ENCODE results near the gene ARHGAP22.
A peak's percentile ranks its signal among the peaks of the same experiment; 100 is the strongest.
"Not testable (repeated sequence)": the region's sequence is repeated elsewhere in the genome, so short reads cannot be mapped to it uniquely, and the experiment has no call there.

Gene ARHGAP22, protein sequence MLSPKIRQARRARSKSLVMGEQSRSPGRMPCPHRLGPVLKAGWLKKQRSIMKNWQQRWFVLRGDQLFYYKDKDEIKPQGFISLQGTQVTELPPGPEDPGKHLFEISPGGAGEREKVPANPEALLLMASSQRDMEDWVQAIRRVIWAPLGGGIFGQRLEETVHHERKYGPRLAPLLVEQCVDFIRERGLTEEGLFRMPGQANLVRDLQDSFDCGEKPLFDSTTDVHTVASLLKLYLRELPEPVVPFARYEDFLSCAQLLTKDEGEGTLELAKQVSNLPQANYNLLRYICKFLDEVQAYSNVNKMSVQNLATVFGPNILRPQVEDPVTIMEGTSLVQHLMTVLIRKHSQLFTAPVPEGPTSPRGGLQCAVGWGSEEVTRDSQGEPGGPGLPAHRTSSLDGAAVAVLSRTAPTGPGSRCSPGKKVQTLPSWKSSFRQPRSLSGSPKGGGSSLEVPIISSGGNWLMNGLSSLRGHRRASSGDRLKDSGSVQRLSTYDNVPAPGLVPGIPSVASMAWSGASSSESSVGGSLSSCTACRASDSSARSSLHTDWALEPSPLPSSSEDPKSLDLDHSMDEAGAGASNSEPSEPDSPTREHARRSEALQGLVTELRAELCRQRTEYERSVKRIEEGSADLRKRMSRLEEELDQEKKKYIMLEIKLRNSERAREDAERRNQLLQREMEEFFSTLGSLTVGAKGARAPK

DNA sequence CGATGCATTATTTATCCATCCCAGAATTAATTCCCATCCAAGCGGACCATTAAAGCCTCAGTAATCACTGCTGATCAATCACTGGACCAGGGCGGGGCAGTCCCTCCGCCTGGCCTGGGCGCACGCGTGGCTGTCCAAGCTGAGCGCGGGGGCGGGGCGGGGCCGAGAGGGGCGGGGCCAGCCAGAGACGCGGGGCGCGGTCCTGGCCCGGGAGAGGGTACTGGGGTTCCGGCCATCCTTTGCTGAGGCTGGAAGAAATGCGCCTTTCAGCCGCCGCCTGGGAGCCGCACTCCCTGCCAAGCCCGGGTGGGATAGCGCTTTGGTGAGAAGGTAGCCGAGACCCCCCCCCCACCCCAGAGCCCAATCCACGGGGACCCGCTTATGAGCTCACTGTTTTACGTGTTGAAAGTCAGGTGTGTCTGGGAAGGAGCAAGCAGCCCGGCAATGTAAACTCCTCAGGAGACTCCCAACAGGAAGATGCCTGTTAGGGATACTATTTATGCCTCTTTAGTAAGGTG, at the start of gene ARHGAP22:
TSS of gene ARHGAP22 (minus strand) at position 83 of the 518 bp plus-strand sequence. CDS start 277 bp downstream, outside the sequence.
- peak in 1 of 2 experiments; percentile 4 for DNase-seq

DNA sequence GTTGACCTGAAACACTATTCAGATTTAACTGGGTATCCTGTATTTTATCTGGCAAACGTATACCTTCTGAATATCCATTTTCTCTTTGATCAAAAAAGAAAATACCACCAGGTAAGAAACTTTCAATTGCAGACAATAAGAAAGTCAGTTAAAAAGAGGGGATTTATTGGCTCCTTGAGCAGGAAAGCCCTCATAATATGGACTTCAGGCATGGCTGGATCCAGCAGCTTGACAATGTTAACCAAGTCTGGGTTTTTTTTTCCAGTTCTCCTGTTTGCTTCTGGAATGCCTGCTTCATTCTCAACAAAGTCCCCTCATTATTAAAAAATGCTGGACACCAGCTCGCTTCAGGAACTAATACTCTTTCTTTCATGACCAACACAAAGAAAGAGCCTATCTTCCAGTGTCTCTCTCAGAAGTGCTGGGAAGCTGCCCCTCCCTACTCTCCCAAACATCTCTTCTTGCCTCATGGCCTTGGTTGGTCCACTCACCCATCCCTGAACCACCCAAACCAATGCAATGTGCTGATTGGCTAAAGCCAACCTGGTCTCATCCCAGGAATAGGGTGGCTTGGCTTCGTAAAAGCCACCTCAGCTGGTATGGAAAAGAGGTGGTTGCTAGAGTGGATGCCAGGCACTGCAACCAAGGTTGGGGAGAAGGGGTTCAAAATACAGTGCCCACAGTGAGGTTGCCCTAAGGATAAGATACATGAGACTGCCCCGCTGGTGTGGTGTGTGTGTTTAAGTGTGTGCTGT, 49.2 kb upstream of the ARHGAP22 start:
- DNase-seq = no peak

DNA sequence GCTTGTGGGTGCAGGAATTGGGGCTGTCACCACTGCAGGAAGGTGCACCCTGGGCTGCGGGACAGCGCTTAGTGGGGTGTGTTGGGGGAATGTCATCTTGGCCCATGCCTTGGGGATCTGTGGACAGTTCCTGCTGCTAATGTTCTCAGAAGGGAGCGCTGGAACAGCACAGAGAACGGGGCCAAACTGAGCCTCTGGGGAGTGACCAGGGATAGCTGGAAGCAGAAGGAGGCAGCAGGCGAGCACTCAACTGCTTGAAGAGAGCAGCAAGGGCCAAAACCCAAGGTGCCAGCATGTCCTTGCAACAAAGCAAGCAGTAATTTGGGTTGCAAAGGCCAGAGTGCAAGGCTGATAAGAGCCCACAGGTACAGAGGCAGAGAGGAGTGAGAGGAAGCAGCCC, 48.5 kb upstream of the ARHGAP22 start:
- DNase-seq = no peak

DNA sequence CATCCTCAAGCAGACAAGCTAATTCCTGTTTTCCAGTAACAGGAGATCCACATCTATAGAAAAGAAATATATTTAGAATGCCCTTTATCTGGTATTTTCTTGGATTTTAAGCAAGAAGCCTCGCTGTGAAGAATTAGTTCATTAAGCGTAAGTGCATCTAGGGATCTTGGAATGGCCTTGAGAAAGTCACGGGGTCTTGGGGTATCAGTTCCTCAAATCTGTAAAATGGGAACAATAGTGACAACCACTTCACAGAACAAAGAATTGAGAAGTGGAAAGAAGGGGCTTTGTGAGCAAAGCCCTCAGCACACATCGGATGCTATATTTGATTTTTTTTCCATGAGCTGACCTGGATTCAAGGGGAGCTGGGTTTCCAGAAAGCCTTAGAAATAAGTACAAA, 47.5 kb upstream of the ARHGAP22 start:
- DNase-seq = no peak

DNA sequence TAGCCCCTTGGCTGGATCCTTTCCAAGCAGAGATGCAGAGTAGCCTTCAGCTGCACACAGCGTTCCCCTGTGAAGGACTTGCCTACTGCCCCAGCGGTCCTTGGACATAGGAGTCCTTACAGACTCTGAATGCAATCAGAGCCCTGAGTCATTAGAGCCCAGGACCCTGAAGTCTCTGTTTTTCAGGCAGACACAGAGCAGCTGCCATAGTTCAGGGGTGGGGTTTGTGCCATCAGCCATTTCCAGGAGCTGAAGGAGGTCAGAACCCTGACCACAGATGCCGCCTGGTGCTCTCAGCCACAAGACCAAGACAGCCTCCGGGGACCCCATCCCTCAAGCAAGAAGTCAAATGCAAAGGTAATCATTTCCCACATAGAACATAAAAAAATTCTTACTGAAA, 47.0 kb upstream of the ARHGAP22 start:
- DNase-seq = no peak

DNA sequence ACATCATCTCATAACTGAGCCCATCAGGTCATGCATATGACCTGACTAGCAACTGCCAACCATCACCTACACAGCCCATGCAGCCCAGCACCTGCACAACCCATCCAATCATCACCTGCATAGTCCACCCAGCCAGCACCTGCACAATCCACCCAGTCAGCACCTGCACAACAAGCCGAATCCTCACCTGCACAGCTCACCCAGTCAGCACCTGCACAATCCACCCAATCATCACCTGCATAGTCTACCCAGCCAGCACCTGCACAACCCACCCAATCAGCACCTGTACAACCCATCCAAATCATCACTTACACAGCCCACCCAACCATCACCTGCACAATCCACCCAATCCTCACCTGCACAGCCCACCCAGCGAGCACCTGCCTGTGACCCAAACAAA, 46.4 kb upstream of the ARHGAP22 start:
- DNase-seq = no peak

DNA sequence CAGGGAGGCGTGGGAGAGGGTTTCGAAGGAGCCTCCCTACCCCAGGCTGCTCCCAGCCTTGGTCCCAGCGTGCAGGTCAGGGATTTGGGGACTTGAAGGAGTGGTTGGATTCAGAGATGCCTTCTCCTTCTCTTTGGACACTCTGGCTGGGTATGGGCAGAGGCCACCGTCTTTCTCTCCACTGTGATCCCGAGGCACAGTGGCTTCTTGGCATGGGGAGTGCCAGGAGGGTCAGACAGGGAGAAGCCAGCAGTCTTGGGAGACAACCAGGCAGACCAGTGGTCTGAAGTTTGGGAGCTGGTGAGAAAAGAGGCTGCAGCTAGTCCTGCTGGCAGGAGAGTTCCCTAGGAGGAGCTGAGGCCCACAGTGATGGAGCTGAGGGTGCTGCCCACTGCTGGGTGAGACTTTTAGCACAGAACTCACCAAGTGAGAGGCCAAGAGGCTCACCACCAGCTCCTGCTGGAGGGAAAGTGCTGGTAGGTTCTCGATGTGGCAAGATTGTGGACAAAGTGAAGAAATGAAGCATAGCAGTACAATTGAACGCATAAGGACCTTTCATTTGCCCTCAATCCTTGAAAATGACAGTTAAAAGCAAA, 44.6 kb upstream of the ARHGAP22 start:
- DNase-seq = no peak

DNA sequence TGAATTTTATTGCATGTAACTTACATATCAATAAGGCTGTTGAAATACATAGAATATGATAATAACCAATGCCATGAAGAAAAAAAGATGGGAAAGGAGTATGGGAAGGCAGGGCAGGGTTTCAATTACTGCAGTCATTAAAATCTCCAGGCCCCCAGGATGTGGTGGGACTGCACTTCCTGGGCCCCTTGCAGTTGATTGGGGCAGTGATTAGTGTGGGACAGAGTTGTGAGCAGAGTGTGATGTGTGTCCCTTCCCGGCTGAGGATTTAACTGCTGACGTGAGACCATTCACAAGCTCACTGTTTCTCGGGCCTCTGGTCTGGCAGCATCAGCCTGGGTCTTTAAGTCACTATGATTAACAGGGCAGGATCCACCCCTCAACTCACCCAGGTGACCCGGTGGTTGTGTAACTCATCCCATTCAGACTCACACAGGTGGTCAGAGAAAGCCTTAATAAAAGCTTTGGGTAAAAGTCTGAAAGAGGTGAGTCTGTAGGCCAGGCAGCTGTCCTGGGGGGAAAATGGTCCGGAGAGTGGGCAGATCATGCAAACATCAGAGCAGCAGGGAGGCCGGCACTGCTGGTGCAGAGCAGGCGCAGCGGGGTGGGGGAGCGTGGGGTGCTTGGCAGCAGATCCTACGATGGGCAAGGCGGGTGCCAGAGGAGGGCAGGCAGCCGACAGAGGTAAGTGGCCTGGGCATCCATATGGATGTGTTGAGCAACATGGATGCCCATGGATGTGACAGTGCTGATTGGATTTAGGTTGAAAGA, 43.5 kb upstream of the ARHGAP22 start:
- DNase-seq = no peak

DNA sequence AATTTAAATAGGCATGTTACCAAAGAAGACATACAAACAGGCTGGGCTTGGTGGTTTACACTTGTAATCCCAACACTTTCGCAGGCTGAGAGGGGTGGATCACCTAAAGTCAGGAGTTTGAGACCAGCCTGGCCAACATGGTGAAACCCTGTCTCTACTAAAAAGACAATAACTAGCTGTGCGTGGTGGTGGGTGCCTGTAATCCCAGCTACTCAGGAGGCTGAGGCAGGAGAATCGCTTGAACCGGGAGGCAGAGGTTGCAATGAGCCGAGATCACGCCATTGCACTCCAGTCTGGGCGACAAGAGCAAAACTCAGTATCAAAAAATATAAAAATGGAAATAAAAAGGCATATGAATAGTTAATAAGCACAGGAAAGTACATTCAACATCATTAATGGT, 42.2 kb upstream of the ARHGAP22 start:
- not testable (repeated sequence) for DNase-seq

DNA sequence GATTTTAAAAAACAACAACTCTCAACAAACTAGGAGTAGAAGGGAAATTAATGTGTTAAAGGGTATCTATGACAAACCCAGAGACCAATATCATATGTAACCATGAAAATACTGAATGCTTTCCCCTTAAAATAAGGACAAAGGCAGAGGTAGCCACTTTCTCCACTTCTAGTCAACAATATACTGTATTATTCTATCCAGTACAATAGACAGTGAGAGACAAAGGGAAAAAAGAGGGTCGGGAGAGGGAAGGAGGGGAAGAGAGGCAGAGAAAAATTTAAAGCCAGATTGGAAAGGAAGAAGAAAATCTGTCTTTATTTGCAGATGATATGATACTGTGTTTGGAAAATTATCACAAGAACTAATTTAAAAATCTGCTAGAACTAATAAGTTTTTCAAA, 40.7 kb upstream of the ARHGAP22 start:
- no peak for DNase-seq

DNA sequence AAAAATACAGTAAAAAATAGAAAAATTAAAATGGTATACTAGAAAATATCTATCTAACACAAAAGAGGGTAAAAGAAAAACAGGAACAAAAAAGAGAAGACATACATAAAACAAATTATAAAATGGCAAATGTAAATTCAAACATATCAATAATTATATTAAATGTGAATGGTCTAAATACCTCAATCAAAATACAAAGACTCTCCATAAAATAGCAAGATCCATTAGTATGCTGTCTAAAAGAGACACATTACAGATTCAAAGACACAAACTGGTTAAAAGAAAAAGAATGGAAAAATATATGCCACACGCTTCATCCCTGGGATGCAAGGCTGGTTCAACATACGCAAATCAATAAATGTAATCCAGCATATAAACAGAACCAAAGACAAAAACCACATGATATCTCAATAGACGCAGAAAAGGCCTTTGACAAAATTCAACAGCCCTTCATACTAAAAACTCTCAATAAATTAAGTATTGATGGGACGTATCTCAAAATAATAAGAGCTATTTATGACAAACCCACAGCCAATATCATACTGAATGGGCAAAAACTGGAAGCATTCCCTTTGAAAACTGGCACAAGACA, 36.3 kb upstream of the ARHGAP22 start:
- not testable (repeated sequence) for DNase-seq

DNA sequence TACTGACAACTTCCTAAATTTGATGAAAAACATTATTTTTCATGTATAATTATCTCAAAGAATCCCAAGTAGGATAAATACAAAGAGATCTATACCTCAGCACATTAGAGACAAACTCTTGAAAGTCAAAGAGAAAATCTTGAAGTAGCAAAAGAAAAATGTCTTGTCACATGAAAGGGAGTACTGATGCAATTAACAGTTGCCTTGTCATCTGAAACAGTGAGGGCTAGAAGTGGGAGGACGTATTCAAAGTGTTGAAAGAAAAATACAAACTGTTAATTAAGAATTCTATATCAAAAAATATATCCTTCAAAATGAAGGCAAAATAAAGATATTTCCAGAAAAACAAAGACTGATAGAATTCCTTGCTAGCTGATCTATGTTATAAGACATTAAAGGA, 35.5 kb upstream of the ARHGAP22 start:
- DNase-seq = no peak

DNA sequence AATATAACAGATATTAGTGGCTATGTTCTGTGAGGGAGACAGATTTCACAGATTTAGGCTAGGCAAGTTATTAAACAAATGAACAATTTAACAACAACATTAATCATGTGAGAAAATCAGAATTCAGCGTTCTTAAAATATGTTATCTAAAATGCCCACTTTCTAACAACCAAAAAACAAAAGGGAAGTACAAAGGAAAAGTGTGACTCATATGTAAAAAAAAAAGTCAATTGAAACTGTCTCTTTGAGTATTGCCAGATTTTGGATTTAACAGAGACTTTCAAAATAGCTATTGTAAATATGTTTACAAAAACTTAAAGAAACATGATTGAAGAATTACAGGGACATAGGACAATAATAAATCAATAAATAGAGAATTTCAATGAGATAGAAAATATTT, 34.8 kb upstream of the ARHGAP22 start:
- no peak for DNase-seq

DNA sequence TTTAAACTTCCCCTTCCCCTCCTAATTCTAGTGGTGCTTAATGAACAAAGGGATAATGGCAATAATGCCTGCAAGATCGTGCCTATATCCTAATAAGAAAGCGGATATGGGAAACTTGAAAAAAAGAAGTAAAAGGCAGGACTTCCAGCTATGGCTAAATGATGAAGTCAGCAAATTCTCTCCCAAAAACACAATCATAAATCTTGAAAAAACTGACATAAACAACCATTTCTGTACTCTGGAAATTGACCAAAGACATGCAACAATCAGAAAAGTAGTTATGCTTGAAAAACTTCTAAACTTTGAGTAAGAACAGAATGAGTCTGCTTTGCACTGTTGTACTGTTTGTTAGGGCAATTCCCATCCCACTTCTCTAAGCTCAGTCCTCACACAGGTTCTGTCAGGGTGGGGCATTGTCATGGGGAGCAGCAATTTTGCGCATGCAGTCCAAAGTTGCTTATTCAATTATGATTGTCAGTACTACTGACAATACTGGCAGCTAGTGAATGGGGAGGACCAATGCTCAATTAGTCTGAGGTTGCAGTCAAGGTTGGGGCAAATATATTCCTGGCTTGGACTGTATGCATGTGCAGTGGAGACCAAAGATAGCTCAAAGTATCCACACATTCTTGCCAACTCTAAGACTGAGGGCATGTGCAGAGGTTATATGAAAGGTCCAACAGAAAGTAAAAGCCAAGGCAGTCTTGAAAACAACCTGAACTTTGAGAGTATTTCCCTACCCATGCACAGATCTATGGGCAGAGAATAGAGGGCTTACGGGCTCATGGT, 34.1 kb upstream of the ARHGAP22 start:
- DNase-seq = no peak

DNA sequence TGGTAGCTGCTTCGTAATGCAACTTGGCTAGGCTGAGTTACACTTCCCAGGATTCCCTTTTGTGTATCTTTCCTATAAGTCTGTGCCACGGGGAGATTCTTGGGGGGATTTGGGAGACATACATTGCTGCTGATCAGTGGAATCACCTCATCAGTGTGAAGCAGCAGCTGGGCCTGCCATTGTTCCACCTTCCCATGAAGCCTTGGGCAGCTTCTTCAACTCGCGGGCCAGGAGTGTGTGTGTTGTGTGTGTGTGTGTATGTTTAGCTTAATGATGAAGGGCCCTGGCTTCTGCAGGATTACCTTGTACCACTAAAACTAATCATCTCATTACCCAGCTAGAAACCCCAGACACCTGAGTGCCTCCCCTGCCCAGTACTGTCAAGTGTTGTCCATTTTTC, 33.3 kb upstream of the ARHGAP22 start:
- no peak for DNase-seq

DNA sequence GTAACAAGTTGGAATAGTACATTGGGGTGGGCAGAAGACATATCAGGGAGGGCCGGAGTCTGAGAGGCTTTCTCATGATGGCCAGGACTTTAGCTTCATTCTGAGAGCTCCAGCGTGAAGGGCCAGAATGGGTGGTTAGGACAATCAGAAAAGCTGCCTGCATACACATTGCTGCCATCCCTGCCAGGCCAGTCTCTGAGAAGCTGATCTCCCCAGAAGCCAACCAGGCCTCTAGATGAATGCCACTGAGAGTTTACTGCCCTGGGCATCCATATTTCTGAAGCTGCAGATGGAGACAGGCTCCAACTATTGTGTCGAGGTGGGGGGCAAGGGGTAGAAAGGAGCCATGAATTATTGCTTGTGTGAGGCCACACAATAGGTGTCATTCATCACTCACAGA, 32.0 kb upstream of the ARHGAP22 start:
- DNase-seq = no peak

DNA sequence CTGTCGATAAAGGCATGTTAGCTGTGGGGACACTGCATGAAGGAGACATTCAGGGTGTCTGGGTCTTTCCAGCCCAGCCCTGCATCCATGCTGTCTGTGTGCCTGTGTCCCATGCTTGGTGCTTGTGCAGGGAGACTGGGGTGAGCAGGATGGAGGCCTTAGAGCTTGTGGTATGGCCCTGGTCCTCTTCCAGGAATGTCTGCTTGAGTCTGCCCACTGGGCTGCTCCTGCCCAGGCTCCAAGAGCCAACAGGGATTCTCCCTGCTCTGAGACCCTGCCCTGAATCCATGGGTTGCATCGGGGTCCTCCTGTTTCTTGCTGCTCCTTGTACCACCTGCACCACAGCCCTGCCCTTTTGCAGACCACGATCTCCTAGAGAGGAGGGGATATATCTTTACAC, 31.4 kb upstream of the ARHGAP22 start:
- no peak for DNase-seq

DNA sequence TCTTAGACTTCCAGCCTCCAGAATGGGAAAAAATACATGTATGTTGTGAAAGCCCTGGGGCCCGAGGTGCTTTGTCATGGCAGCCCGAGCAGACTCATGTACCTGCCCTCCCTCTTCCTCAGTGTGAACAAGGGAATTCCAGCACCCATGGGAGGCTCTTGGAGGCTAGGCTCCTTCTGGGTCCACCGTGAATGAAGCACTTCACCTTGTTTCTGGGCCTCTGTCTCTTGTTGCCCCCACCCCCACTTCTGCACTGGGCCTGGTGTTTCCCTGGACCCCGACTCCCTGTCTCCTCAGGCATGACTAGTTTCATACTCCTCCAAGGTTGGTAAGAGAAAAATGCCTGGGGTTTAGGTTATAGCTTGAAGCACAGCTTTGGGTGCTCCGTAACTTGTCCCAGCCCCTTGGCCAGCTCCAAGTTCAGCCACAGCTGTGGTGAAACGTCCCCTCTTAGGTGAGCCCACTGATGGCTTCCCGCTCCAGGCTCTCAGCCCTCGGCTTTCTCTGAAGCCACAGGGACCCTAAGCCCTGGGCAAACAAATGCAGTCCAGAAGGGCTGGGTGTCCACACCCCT, 30.2 kb upstream of the ARHGAP22 start:
- no peak for DNase-seq

DNA sequence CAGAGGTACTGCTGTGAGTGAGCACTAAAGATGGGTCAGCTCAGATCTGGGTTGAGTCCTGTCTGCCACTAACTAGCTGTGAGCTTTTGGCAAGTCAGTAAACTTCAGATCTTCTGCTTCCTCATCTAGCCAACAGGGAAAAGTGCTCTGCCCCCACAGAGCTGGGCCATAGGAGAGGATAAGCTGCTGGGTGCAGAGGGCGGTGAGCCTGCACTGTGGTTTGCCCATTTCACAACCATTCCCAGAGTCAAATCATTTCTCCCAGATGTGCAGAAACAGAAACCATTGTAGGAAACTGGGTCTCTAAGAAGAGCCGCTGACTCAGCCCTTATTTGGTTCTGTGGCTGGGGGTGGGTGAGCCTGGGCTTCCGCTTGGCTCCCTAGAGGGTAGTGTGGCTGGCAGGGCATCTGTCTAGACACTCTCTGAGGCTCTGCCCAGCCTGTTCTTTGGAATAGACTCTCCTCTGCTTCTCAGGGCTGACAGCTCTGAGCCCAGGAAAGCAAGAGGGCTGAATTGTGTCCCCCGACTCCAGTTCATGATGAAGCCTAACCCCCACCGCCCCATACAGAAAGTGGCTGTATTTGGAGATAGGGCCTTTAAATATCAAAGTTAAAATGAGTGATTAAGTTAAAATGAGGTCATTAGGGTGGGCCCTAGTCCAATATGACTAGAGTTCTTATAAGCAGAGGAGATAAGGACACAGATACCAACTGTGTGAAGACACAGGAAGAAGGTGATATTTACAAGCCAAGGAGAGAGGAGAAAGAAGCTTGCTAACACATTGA, 29.5 kb upstream of the ARHGAP22 start:
- DNase-seq = no peak

Data from stimulated activated CD4-positive, alpha-beta T cell treated with anti-CD3 and anti-CD28 coated beads, Interleukin-4, amount 100 ng/mL, for 4 hours (primary cell).